IgD-negative memory B cell (primary cell): ENCODE measurements around the gene GSTA3. TPM values are rescaled to one million over a fixed set of nuclear protein-coding genes. Genes with fewer than 3 reads are reported as not detected.
"Not testable (repeated sequence)": the region's sequence is repeated elsewhere in the genome, so short reads cannot be mapped to it uniquely, and the experiment has no call there.

Experiments
- H3K27ac Mint-ChIP-seq, 3 donors: one replicate each; pipeline ENCODE4 v1.8.0; 2020 to 2022; ENCODE audit warnings: mild to moderate bottlenecking in 3 of 3, mixed read lengths in 3 of 3, moderate library complexity in 1 of 3
- H3K27me3 Mint-ChIP-seq: one replicate; pipeline ENCODE4 v1.8.0; 2021; ENCODE audit warnings: mixed read lengths
- H3K36me3 Mint-ChIP-seq: one replicate; pipeline ENCODE4 v1.8.0; 2020; ENCODE audit warnings: mild to moderate bottlenecking, mixed read lengths
- H3K4me1 Mint-ChIP-seq, 3 donors: one replicate each; pipeline ENCODE4 v1.8.0; 2020 to 2022; ENCODE audit warnings: mixed read lengths in 3 of 3, mild to moderate bottlenecking in 1 of 3
- H3K4me3 Mint-ChIP-seq, 4 donors: one replicate each; pipeline ENCODE4 v1.8.0; 2020 to 2022; ENCODE audit warnings: mild to moderate bottlenecking in 4 of 4, mixed read lengths in 4 of 4, moderate library complexity in 3 of 4
- H3K9me3 Mint-ChIP-seq, 3 donors: one replicate each; pipeline ENCODE4 v1.8.0; 2020 to 2021; ENCODE audit warnings: mixed read lengths in 3 of 3, mild to moderate bottlenecking in 1 of 3
- polyA plus RNA-seq: library from polyadenylated mRNA; unstranded; fragments of 300-500 nt; fragmentation: Illumina TruSeq; gene quantifications from one replicate; pipeline ENCODE4 v1.2.3, GENCODE V29; 2021

GSTA3 gene
- polyA plus RNA-seq, 1 donor from 2014 or later: not detected

- Mint-ChIP-seq H3K36me3 (no peaks in the 10 kb centered on the region), H3K9me3 (no peaks in the 10 kb centered on the region), H3K27me3 (peaks cover 2% of the 10 kb centered on the region), H3K27ac (no peak overlapping the region), H3K4me3 (no peak overlapping the region), H3K4me1 (peaks cover 0 to 1% (median 0%) of the 10 kb centered on the region in 3 donors)
Observed at GRCh38 chr6:52890018-52890417, 19.5 kb downstream of the GSTA3 start.

- no peaks in the 10 kb centered on the region for H3K9me3 Mint-ChIP-seq
- H3K27me3 Mint-ChIP-seq: no peaks in the 10 kb centered on the region
- peak overlapping the region in 1 of 3 donors; percentile 63 for H3K27ac Mint-ChIP-seq
- no peak overlapping the region for H3K4me3 Mint-ChIP-seq
- H3K36me3 Mint-ChIP-seq: no peaks in the 10 kb centered on the region
- no peaks in the 10 kb centered on the region for H3K4me1 Mint-ChIP-seq
Observed at GRCh38 chr6:52887910-52888524, 21.5 kb downstream of the GSTA3 start.

GRCh38 chr6:52881996-52882841 is 27.3 kb downstream of the GSTA3 start:
- Mint-ChIP-seq H3K27ac (peak overlapping the region in 1 of 3 donors; percentile 54), H3K4me3 (peak overlapping the region; percentile 82 to 94 (median 88)), H3K36me3 (no peaks in the 10 kb centered on the region), H3K9me3 (no peaks in the 10 kb centered on the region), H3K27me3 (no peaks in the 10 kb centered on the region), H3K4me1 (peaks cover 0 to 3% (median 0%) of the 10 kb centered on the region in 3 donors)

- peak overlapping the region; percentile 82 to 94 (median 88) for H3K4me3 Mint-ChIP-seq
- H3K4me1 Mint-ChIP-seq: peaks cover 0 to 3% (median 0%) of the 10 kb centered on the region in 3 donors
- no peaks in the 10 kb centered on the region for H3K36me3 Mint-ChIP-seq
- no peaks in the 10 kb centered on the region for H3K27me3 Mint-ChIP-seq
- H3K9me3 Mint-ChIP-seq: no peaks in the 10 kb centered on the region
- H3K27ac Mint-ChIP-seq: no peak overlapping the region
Observed at GRCh38 chr6:52881662-52881995, 27.9 kb downstream of the GSTA3 start.

GRCh38 chr6:52877786-52878185 is 31.7 kb downstream of the GSTA3 start:
- H3K27ac Mint-ChIP-seq: no peak overlapping the region
- no peak overlapping the region for H3K4me3 Mint-ChIP-seq
- H3K27me3 Mint-ChIP-seq: peaks cover 3% of the 10 kb centered on the region
- H3K4me1 Mint-ChIP-seq: peaks cover 0 to 3% (median 0%) of the 10 kb centered on the region in 3 donors
- H3K9me3 Mint-ChIP-seq: no peaks in the 10 kb centered on the region
- no peaks in the 10 kb centered on the region for H3K36me3 Mint-ChIP-seq

GRCh38 chr6:52877168-52877567 is 32.3 kb downstream of the GSTA3 start:
- H3K36me3 Mint-ChIP-seq: no peaks in the 10 kb centered on the region
- H3K9me3 Mint-ChIP-seq: no peaks in the 10 kb centered on the region
- H3K27ac Mint-ChIP-seq: no peak overlapping the region
- no peak overlapping the region for H3K4me3 Mint-ChIP-seq
- H3K27me3 Mint-ChIP-seq: peaks cover 3% of the 10 kb centered on the region
- peaks cover 0 to 3% (median 0%) of the 10 kb centered on the region in 3 donors for H3K4me1 Mint-ChIP-seq

GRCh38 chr6:52876056-52876787 is 33.3 kb downstream of the GSTA3 start:
- Mint-ChIP-seq H3K36me3 (no peaks in the 10 kb centered on the region), H3K9me3 (no peaks in the 10 kb centered on the region), H3K4me3 (no peak overlapping the region), H3K27me3 (peaks cover 3% of the 10 kb centered on the region), H3K27ac (no peak overlapping the region), H3K4me1 (no peaks in the 10 kb centered on the region)

- H3K36me3 Mint-ChIP-seq: no peaks in the 10 kb centered on the region
Observed at GRCh38 chr6:52872031-52872430, 37.5 kb downstream of the GSTA3 start.

GRCh38 chr6:52871621-52872020 is 37.9 kb downstream of the GSTA3 start:
- no peaks in the 10 kb centered on the region for H3K9me3 Mint-ChIP-seq
- no peaks in the 10 kb centered on the region for H3K36me3 Mint-ChIP-seq
- H3K4me1 Mint-ChIP-seq: no peaks in the 10 kb centered on the region
- H3K4me3 Mint-ChIP-seq: no peak overlapping the region
- H3K27me3 Mint-ChIP-seq: peaks cover 3% of the 10 kb centered on the region
- H3K27ac Mint-ChIP-seq: no peak overlapping the region

More at GRCh38 chr6:52872031-52872430, 37.5 kb downstream of the GSTA3 start:
- no peaks in the 10 kb centered on the region for H3K4me1 Mint-ChIP-seq
- no peak overlapping the region for H3K4me3 Mint-ChIP-seq
- peaks cover 3% of the 10 kb centered on the region for H3K27me3 Mint-ChIP-seq
- H3K9me3 Mint-ChIP-seq: no peaks in the 10 kb centered on the region
- H3K27ac Mint-ChIP-seq: peak overlapping the region in 1 of 3 donors; percentile 37

GRCh38 chr6:52870335-52871091 is 39.0 kb downstream of the GSTA3 start:
- not testable (repeated sequence) for H3K27ac Mint-ChIP-seq

GRCh38 chr6:52868899-52869298 is 40.6 kb downstream of the GSTA3 start:
- not testable (repeated sequence) for H3K4me3 Mint-ChIP-seq, H3K9me3 Mint-ChIP-seq

More at GRCh38 chr6:52870335-52871091, 39.0 kb downstream of the GSTA3 start:
- H3K27me3 Mint-ChIP-seq, H3K4me3 Mint-ChIP-seq, H3K4me1 Mint-ChIP-seq, H3K9me3 Mint-ChIP-seq, H3K36me3 Mint-ChIP-seq: not testable (repeated sequence)

GRCh38 chr6:52868240-52868639 is 41.3 kb downstream of the GSTA3 start:
- Mint-ChIP-seq H3K9me3 (no peaks in the 10 kb centered on the region), H3K27me3 (no peaks in the 10 kb centered on the region), H3K27ac (peak overlapping the region in 1 of 3 donors; percentile 4), H3K4me3 (no peak overlapping the region), H3K4me1 (no peaks in the 10 kb centered on the region), H3K36me3 (no peaks in the 10 kb centered on the region)

More at GRCh38 chr6:52868899-52869298, 40.6 kb downstream of the GSTA3 start:
- H3K36me3 Mint-ChIP-seq, H3K4me1 Mint-ChIP-seq, H3K27me3 Mint-ChIP-seq: not testable (repeated sequence)
- peak overlapping the region in 1 of 3 donors; percentile 4 for H3K27ac Mint-ChIP-seq

GRCh38 chr6:52861151-52861550 is 48.3 kb downstream of the GSTA3 start:
- peaks cover 25% of the 10 kb centered on the region for H3K27me3 Mint-ChIP-seq
- H3K36me3 Mint-ChIP-seq, H3K4me3 Mint-ChIP-seq, H3K9me3 Mint-ChIP-seq, H3K4me1 Mint-ChIP-seq, H3K27ac Mint-ChIP-seq: not testable (repeated sequence)

GRCh38 chr6:52858416-52858815 is 51.1 kb downstream of the GSTA3 start:
- Mint-ChIP-seq H3K4me3 (no peak overlapping the region), H3K4me1 (no peaks in the 10 kb centered on the region), H3K27me3 (peaks cover 35% of the 10 kb centered on the region)

GRCh38 chr6:52856137-52856536 is 53.4 kb downstream of the GSTA3 start:
- H3K27ac Mint-ChIP-seq, H3K4me3 Mint-ChIP-seq, H3K9me3 Mint-ChIP-seq, H3K4me1 Mint-ChIP-seq, H3K36me3 Mint-ChIP-seq: not testable (repeated sequence)
- H3K27me3 Mint-ChIP-seq: peaks cover 40% of the 10 kb centered on the region

More at GRCh38 chr6:52858416-52858815, 51.1 kb downstream of the GSTA3 start:
- H3K27ac Mint-ChIP-seq: no peak overlapping the region
- peaks cover 0 to 6% (median 0%) of the 10 kb centered on the region in 3 donors for H3K9me3 Mint-ChIP-seq
- no peaks in the 10 kb centered on the region for H3K36me3 Mint-ChIP-seq
